ENCODE measurements around the gene BCL2L14. TPM values are rescaled to one million over a fixed set of nuclear protein-coding genes. Genes with fewer than 3 reads are reported as not detected.

Gene BCL2L14
- total RNA-seq, 1 experiment from 2014 or later, result 0.30 TPM

- TF ChIP-seq POLR2A (IDR thresholded peaks at IDR 0.05; ENCODE audit: borderline replicate concordance, extremely low read depth, insufficient read depth, insufficient read length), result no peak
- TF ChIP-seq EZH2 (IDR thresholded peaks at IDR 0.05), result no peak
- TF ChIP-seq EZH2phosphoT487 (IDR thresholded peaks at IDR 0.05; ENCODE audit: borderline replicate concordance), result no peak
Observed at GRCh38 chr12:12048266-12048665, 22.5 kb upstream of the BCL2L14 start (continued).

- ChIA-PET RAD21 (ENCODE audit: low non-redundant PET in 1 of 2, low total read pairs in 2 of 2, uncharacterized antibody in 2 of 2, unreplicated experiment in 2 of 2) (no interaction called here), CTCF (no interaction called here), POLR2A (no interaction called here)
- TF ChIP-seq SP1 (IDR thresholded peaks at IDR 0.05; ENCODE audit: low read depth), result no peak
- no peak for TF ChIP-seq CTCF (IDR thresholded peaks at IDR 0.05 in 2 of 3, conservative IDR thresholded peaks at IDR 0.05 in 1 of 3; ENCODE audit: borderline replicate concordance in 1 of 3, insufficient read depth in 1 of 3, low read depth in 2 of 3, low read length in 2 of 3)
- no peak for TF ChIP-seq EGR1 (IDR thresholded peaks at IDR 0.05; ENCODE audit: low read depth)
- TF ChIP-seq POLR2A (IDR thresholded peaks at IDR 0.05; ENCODE audit: borderline replicate concordance, extremely low read depth, insufficient read depth, insufficient read length), result no peak
- TF ChIP-seq REST (IDR thresholded peaks at IDR 0.05; ENCODE audit: low read depth), result no peak
- no peak for TF ChIP-seq EZH2 (IDR thresholded peaks at IDR 0.05)
- no peak for TF ChIP-seq EZH2phosphoT487 (IDR thresholded peaks at IDR 0.05; ENCODE audit: borderline replicate concordance)
- no peak for TF ChIP-seq POLR2AphosphoS5 (IDR thresholded peaks at IDR 0.05; ENCODE audit: low read depth, low read length)
- no peak for TF ChIP-seq CBX3 (IDR thresholded peaks at IDR 0.05; ENCODE audit: low read depth)
- TF ChIP-seq SRF (IDR thresholded peaks at IDR 0.05; ENCODE audit: low read depth), result no peak
- Histone ChIP-seq H2AFZ (ENCODE audit: low read depth, low read length, poor library complexity, severe bottlenecking) (no peak overlapping the region), H3K9me2 (ENCODE audit: insufficient read depth) (no peaks in the 10 kb centered on the region), H3K79me2 (ENCODE audit: insufficient read depth, low read length) (no peaks in the 10 kb centered on the region), H3K36me3 (ENCODE audit: control insufficient read depth in 1 of 2, insufficient read depth in 2 of 2, low read length in 2 of 2) (no peaks in the 10 kb centered on the region), H3K4me1 (ENCODE audit: control insufficient read depth in 1 of 2, insufficient read depth in 2 of 2, low read length in 2 of 2) (no peaks in the 10 kb centered on the region), H3K4me2 (ENCODE audit: low read length) (no peak overlapping the region), H3K4me3 (replicated peaks in 1 of 2; ENCODE audit: low read depth in 1 of 2, low read length in 2 of 2) (no peak overlapping the region), H4K20me1 (ENCODE audit: insufficient read depth) (no peaks in the 10 kb centered on the region), H3K9me3 (ENCODE audit: control insufficient read depth in 1 of 2, insufficient read depth in 1 of 2, low read depth in 1 of 2, low read length in 2 of 2) (no peaks in the 10 kb centered on the region), H3K9ac (ENCODE audit: low read length) (no peak overlapping the region), H3K27ac (ENCODE audit: low read depth, low read length) (no peak overlapping the region), H3K27me3 (ENCODE audit: insufficient read depth, low read length) (no peaks in the 10 kb centered on the region)
- no TSS peak for BruUV-seq (replicated peaks)
- intact Hi-C loops (cut with micrococcal nuclease), result no loop called here
- ATAC-seq (no peak), DNase-seq (ENCODE audit: low read depth, low spot score) (no peak)
Observed at GRCh38 chr12:12048714-12049113, 22.0 kb upstream of the BCL2L14 start.

All from HCT116 (cell line).